CD4-positive, alpha-beta T cell treated with Interferon gamma for 1 hour (primary cell): ENCODE data around the gene ACD.

Source experiments
- DNase-seq: peaks from one replicate; pipeline ENCODE4 v3.0.0-alpha.2; 2020

Gene ACD

DNA sequence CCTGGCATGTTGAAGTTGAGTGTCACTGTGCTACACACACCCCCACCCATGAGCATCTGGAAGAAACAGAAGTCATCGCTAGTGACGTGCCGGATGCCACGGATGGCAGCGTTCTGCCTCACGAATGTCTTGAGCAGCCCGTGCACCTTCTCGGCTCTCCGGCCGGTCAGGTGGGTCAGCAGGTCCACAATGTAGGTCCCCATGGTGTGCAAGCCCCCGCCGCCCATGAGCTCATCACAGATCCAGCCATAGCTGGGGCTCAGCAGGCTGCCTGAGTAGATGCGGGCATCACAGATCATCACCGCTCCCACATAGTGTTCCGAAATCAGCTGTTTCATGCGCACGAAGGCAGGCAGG lies 15.5 kb upstream of the ACD start:
- no peak for DNase-seq

DNA sequence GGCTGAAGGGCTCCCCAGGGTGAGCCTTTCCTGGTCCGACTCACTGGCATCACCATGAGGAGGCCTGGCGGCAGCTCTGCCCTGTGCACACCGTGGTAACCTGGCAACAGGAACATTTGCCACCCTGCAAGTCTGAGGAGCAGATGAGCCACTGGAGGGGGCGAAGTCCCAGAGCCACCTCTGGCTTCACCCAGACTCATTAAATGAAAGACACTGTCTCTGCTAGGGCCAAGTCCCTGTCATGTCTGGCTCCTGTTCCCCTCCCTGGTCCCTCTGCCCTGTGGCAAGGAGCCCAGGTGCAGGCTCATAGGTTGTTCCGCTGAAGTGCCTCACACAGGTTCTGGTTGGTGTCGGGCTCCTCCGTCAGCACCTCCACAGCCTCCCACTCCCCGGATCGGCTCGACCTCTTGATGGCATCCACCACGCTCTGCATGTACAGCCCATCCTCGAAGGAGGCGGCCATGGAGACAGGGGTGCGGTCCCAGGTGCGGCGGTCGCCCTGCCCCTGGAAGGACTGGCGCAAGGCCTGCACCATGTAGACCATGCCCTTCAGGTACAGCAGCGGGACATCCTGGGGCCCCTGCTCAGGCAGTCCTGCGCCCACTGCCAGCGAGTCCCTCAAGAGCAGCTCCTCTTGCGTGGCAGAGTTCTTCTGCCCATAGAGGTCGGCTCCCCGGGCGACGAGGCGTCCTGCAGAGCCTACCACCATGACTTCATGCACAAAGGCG lies 15.0 kb upstream of the ACD start:
- no peak for DNase-seq

DNA sequence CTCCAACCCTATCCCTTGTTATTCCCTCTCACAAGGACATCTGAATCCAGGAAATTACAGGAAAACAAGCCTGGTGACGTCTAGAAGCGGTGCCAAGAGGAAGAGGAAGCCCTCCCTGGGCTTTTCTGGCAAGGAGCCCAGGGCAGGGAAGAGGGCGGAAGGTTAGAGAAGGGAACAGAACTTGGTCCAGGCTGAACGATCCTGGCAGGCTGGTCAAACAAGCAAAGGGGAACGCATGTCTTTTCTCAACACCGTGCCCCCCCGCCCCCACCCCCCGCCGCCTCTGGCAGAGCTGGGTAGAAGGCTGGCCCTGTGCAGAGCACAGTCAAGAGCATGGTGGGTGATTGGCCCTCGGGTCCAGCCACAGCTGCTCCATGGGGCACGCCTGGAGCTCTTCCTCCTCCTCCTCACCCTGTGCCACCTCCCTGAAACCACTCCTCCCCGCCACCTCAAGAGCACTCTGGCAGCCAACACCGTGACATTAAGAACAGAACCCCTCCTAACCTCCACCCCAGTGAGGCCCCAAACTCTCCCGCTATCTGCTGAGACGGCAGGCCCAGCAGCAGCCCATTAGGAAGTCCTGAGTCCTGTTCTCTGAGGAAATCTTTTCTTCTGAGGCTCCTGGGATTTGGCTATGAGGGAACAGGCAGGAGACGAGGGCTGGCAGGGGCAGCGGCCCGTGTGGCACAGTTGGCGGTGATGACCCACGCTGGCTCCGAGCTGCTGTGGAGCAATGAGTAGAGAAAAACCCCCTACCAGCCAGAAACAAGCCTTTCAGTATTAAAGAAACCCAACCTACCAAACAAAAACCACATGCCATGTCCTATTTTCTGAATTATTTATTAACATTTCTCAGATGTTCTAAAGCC lies 13.9 kb upstream of the ACD start:
- DNase-seq: peak; percentile 25

DNA sequence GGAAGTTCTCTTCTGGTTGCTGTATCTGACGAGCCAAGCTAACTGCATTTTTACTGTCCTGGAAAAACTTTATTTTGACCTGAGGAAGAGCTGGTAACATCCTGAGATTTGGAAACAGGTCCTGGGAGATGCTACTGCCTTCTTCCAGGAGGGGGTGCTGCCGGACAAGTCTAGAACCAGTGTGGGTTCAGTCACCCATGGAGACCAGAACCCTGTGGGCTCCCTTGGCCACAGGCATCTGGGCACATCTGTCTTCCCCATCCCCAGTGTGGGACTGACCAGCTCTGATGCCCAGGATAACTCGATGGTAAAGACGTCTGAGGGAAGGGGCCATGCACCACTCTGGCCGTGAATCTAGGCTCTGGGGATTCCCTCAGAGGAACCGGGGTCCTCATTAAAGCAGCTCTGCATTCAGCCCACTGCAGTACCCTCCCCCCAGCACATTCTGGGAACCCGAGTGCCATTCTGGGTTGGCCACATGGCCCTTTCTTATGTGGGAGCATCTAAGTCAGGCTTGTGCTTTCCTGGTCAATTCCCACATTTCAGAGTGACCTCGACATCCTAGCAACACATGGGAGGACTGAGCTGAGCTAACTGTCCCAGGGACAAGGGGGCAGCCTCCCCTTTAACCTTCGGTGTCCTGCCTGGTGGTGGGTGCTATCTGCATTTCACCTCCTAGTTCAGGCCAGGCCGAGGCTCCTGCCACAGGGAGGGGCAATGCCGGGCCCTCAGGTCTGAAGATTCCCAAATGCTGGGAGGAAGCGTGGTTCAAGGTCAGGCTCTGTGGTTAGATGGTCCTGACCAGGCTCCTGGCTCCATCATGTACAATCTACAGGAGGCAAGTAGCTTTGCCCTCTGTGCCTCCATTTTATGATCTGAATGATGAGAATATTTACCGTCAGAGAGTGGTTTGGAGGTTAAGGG lies 12.9 kb upstream of the ACD start:
- DNase-seq: peak; percentile 59

DNA sequence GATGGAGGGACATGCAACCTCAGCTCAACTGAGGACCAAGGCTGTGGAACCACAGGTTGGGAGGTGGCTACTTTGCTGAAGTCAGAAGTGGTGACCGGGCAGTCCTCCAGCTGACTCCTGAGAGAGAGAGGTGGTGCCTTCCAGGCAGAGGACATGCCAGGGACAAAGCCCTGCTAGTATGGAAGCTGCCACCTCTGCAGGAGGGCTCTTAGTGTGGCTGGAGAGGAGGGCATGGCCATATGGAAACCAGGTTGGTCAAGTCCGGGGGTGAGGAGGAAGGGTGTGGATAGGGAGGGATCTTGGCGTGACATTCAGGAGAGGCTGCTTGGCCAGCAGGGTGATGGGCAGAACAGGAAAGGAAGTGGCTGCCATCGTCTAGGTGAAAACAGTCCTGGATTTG lies 12.2 kb upstream of the ACD start:
- no peak for DNase-seq

DNA sequence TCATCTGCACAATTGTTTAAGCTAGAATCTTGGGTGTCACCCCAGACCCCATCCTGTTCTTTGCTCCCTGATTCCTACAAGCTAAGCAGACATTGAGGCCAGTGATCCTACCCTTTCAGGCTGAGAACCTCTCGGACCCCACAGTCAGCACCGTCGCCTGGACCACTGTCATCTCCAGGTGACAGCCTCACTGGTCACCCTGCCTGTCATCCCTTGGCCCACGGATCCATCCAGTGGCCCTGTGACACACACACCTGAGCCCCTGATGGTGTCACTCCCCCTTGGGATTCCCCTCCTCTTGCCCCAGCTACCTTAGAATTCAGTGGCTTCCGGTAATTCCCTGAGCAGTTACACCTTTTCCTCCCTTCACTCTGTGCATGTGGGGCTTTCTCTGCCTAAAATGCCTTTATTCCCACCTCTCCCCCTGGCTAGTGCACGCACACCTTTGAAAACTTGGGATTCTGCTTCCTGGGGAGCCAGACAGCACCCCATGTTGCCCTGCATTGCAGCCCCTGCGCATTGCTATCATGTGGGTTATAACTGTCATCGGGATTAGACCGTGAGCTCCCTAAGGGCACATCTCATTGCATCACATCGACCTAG lies 9.5 kb upstream of the ACD start:
- DNase-seq: no peak

DNA sequence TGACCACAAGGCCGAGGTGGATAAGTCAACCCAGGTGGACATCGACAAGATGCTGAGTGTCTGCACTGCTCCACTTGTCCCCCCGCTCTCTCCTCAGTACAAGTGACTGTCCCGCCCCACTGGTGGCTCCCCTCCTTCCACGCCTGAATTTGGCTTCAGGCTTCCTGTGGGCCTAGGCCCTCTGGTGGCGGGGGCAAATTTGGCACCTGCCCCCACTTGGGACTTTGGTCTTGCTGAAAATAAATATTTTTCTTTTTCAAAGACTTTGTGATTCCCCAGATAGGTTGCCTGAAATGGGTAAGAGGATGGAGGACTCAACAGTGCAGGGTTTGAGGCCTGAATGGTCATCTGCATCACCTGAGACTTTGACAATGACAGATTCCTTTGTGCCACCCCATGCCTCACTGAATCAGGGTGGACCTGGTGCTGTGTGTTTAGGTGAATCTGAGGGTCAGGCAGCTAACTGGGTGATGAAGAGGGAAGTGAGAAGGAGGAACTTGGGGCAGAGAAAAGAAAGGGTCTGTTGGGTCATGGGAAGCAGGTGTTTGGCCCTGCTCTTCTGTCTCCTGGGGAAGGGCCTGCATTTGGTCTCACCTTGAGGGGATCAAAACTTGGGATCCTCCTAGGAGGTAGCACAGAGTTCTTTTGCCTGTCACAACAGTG lies 8.6 kb upstream of the ACD start:
- DNase-seq: peak; percentile 13

DNA sequence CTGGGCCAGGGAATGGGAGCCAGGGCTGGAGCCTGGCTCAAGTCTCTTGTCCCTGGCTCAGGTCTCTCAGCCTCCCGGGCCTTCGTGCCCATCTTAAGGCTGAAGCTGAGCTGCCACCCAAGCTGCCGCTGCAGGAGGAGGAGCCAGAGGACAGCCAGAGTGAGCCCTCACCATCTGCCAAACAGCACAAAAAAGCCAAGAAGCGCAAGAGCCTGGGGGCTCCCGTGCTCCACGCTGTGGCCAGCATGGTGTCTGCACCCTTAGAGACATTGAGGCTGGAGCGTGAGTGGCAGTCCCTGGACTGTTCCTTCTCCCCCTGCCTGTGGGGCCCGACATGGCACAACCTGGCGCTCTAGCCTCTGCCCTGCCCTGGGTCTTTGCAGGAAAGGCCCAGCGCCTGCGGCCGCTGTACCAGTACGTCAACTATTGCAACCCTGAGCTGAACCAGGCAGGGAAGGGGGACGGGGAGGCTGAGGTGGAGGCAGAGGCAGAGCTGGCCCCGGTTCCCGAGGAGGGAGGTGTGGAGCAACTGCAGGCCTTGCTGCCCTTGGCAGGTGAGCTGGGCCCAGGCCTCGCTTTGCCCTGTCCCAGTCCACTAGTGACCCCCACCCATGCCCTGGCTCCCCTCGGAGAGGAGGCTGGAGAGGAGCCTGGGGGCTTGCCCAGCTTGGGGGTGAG lies 7.9 kb upstream of the ACD start:
- peak; percentile 88 for DNase-seq

DNA sequence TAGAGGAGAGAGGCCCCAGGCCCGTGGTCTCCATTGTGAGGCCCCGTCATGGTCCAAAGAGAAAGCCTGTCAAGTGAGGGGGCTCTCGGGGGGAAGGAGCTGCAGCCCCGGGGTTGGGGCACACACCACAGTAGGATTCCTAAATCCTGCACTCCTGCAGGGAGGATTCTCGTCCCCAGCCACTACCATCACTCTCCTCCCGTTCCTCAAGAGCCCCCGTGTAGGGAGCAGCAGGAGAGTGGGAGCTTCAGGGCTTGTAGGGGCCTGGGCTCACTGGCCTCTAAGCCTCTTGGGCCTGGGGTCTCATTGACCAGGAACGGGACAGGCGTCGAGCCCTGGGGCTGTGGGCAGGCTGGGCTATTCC lies 7.4 kb upstream of the ACD start:
- no peak for DNase-seq

DNA sequence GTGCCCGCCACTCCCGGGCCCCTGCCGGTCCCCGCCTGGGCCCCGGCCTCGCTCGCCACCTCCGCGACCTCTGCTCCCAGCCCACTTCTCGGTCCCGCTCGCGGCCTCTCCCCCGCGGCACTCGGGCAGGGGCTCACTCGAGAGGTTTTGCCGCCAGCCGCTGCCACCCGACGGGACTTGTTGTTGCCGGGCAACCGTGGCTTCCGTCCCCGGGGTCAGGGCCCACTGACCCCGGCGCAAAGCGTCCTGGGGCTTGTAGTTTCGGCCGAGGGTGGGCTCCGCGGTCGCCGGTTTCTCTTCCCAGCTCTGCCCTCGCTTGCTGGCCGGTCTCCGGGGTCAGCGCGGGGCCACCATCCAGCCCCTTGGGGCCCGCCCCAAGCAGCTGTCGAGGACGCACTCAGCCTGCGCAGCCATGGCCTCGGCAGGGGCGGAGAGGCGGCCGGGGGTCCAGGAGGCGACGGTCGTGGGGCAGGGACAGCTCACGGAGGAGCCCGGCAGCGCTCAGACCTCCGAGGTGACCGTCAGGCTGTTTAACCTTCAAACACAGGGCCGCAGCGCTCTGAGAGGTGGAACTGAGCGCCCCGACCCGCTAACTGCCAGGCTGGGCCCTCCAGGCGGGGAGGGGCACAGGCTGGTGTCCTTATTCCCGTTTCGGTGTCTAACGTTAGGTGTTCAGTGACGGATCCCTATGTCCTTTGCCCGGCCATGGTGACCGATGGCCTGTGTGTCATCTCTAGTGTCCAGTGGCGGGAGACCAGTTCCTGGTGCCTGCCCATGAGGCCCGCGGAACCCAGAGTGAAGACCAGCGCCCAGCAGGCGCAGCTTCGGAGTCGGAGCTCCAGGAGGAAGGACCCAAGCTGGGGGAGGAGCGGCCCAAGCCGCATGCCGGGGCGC lies 6.7 kb upstream of the ACD start, which contains the start of the genes C16orf86 and ENKD1:
Gene C16orf86, plus strand, starts transcription at position 256 of the 894 bp plus-strand sequence. Its CDS starts 157 bp downstream, at position 413.
Gene ENKD1, minus strand, starts transcription at position 192 of the 894 bp plus-strand sequence. CDS start 308 bp downstream, outside the sequence.
- peak; percentile 87 for DNase-seq

DNA sequence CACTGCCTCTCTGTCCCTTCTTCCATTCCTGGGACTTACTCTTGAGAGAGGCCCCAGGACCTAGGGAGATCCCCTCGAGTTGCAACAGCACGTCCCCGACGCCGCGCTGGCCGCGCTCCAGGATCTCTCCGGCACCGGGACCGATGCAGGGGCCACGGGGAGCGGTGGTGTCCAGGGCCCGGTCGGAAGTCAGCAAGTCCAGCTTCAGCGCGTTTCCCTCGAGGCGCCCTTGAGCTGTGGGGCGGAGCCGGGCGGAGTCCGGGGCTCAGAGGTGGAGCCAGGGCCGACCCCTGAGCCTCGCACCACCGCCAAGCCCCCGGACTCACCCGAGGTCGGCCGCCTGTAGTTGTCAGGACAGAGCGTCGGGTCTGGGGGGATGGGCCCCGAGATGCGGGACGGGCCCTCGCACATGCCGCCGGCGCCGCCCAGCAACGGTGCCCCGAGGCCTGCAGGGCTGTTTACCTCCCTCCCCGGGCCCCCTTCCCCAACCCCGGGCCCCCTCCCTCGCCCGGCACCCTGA lies 6.0 kb upstream of the ACD start:
- no peak for DNase-seq

DNA sequence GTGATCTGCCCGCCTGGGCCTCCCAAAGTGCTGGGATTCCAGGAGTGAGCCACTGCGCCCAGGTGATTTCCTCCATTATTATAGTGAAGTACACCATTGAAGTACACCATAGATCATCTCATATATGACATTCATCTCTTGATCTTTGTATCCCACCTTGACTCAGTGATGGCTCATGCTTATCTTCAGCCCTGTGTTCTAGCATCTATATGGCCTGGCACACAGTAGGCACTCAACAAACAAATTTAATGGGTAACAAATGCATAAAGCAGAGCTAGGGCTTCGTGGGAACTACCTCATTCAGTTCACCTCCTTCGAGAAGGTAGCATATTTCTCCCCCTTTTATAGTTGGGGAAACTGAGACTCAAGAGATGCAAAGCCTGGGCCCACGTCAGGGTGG lies 5.5 kb upstream of the ACD start:
- no peak for DNase-seq

DNA sequence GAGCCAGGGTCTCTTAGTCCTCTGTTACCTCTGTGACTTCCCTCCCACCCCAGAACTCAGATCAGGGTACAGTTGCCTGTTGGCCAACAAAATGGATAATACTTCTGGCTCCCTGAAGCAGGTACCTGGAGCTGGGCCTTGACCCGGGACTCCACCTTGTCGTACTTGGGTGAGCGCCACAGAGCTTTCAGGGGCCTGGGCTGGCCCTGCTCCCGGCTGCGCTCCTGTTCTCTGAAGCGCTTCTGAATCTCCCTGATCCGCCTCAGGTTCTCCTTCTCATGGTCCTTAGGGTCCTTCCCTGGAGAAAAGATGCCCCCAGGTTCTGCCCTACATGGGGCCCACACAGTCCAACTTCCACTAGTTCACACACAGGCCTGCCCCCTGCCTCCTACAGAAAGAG lies 4.8 kb upstream of the ACD start:
- no peak for DNase-seq

DNA sequence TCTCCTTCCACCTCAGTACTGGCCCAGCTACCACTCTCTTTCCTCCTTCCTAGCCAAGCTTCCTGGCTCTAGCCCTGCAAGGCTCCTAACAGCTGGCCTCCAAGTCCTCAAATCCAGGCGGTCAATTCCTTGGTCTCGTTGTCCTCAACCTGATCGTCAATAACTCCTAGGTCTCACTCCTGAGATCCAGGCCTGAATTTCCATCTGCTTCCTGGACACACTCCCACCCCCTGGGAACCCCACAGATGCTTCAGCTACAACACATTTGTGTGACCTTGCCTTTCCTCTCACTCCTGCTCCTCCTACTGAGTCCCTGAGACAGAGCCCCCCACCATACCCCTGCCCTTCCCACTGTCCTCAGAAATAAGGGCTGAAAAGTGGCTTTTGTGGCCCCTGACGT lies 4.2 kb upstream of the ACD start:
- DNase-seq: no peak

DNA sequence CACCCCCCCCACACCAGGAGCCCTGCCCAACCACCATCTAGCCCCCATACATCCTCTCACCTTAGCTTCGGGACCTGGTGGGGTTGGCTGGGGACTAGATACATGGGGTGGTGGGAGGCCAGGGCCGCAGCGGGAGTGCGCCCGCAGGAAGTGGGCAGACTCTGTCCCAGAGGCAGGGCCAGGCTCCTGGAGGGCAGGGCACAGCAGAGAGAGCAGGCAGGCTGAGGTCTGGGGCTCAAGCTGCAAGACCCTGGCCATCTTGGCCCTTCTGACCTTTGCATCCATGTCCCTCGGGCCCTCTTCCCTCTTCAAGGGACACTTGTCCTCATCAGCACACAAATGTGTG lies 3.8 kb upstream of the ACD start:
- no peak for DNase-seq

DNA sequence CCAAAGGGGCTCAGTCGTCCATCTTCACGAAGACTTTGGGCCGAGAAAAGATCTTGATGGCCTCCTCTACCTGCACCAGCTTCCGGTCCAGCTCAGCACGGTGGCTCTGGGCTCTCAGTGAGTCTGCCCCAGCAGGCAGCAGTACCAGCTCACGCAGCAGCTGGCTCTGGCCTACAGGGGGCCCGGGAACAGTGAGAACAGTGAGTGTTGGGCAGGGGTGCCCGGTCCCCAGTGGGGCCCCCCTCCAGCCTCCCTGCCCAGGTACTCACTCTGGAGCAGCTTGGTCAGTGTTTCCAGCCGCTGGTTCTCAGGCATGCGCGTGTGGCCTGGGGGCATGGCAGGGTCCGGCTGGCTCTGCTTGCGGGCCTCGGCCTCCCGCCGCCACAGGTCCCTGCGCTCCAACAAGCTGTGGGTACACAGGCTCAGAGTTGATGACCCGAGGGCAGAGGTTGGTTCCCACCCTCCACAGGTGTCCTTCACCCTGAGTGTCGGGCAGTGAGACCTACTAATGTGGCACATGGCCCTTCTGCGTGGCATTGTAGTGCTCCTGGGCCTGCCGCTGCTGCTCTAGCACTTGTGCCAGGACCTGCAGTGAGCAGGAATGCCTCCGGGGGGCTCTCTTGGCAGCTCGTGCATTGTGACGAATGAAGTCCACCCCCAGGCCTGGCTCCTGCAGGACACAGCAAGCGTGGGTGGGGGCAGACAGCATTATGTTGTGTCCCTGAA lies 3.3 kb upstream of the ACD start:
- no peak for DNase-seq

DNA sequence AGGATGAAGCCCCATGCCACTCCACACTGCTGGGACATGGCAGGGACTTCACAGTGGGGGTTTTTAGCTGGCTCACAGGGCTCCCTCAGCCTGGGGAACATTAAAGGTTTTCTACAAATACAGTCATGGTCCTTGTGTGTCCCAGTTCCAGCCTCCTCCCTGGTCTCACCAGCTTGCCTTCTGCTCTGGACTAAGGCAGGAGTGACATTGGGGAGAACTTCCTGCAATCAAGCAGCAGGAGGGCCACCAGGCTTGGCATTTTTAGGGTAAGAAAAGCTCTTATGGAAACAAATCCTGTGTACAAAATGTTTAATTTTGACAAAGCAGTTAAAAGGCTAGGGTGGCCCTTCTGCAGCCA lies 2.6 kb upstream of the ACD start:
- no peak for DNase-seq

DNA sequence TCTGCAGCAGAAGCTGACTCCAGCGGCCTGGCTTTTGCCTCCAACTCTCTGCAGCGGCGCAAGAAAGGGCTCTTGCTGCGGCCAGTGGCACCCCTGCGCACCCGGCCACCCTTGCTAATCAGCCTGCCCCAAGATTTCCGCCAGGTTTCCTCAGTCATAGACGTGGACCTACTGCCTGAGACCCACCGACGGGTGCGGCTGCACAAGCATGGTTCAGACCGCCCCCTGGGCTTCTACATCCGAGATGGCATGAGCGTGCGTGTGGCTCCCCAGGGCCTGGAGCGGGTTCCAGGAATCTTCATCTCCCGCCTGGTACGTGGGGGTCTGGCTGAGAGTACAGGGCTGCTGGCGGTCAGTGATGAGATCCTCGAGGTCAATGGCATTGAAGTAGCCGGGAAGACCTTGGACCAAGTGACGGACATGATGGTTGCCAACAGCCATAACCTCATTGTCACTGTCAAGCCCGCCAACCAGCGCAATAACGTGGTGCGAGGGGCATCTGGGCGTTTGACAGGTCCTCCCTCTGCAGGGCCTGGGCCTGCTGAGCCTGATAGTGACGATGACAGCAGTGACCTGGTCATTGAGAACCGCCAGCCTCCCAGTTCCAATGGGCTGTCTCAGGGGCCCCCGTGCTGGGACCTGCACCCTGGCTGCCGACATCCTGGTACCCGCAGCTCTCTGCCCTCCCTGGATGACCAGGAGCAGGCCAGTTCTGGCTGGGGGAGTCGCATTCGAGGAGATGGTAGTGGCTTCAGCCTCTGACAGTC lies 2.0 kb upstream of the ACD start:
- no peak for DNase-seq
